Measurements from ENCODE around the gene TMEM134.
"Not testable (repeated sequence)": the region's sequence is repeated elsewhere in the genome, so short reads cannot be mapped to it uniquely, and the experiment has no call there.

TMEM134 gene, protein sequence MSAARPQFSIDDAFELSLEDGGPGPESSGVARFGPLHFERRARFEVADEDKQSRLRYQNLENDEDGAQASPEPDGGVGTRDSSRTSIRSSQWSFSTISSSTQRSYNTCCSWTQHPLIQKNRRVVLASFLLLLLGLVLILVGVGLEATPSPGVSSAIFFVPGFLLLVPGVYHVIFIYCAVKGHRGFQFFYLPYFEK

DNA sequence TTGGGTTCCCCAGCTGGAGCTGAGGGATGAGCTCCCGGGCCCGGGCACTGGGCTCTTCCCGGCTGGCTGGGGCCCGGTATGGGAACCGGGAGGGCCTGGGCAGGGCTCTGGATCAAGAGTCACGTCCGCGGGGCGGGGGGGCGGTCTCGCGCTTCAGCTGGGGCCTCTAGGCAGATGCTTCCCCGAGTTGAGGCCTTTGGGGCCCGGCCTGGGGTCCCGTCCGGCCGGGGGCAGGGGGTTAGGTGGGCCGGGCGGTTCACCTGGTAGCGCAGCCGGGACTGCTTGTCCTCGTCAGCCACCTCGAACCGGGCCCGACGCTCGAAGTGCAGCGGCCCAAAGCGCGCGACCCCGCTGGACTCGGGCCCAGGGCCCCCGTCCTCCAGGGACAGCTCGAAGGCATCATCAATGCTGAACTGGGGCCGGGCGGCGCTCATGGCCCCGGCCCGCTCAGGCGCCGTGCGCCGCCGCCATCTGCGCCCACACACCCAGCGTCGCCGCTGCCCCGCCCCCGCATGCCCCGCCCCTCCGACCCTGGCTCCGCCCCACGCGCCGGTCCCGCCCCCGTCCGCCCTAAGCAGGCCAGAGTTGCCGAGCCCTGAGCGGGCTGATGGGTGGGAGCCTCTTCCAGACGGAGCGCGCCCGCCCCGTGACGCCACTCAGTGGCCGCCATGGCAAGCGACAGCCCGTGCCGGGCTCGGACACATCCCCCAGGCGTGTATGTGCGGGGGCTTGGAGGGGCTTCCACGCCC is at the start of gene TMEM134:
TSS of gene TMEM134 (minus strand) at position 493 of the 749 bp plus-strand sequence. CDS start at position 434, 59 bp downstream.
- peak; percentile 90 for DNase-seq (ENCODE audit: low read depth)

GRCh38 chr11:67517784-67518552 is 48.9 kb upstream of the TMEM134 start:
- no peak for DNase-seq (ENCODE audit: low read depth)

GRCh38 chr11:67516806-67517205 is 47.8 kb upstream of the TMEM134 start:
- no peak for DNase-seq (ENCODE audit: low read depth)

DNA sequence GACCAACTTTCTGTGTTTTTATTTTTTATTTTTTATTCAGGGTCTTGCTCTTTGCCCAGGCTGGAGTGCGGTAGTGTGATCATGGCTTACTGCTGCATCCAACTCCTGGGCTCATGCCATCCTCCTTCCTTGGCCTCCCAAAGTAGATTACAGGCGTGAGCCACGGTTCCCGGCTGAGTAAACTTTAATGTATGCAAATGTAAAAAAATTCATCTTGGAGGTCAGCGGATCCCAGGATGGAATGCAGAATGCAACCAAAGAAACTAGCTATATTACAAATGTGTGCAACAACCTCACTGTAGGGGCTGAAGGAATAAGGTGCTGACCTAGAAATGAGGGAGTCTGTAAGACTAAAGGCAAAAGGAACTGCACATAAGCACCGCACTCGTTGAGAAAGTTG is 45.1 kb upstream of the TMEM134 start:
- no peak for DNase-seq (ENCODE audit: low read depth)

DNA sequence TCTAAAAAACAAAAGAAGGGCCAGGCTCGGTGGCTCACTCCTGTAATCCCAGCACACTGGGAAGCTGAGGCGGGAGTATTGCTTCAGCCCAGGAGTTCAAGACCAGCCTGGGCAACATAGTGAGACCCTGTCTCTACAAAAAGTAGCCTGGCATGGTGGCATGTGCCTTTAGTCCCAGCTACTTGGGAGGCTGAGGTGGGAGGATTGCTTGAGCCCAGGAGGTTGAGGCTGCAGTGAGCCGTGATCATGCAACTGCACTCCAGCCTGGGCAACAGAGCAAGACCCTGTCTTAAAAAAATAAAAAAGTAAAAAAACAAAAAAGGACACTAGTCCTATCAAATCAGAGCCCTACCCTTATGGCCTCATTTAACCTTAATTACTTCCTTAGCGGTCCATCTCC is 42.5 kb upstream of the TMEM134 start:
- not testable (repeated sequence) for DNase-seq (ENCODE audit: low read depth)

DNA sequence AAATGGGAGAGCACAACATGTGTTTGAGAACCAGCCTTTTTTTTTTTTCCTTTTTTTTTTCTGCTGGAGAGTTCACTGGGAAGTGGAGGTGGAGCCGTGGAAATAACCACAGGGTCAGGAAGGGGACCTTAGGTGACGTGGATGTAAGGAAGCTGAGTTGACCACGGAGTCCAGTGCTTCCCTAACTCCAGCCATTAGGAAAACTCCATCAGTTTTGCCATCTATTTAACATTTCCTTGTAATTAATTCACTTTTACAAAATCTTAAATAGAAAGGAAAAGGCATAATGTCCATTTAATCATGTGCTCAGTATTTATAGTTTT is 40.9 kb upstream of the TMEM134 start:
- DNase-seq (ENCODE audit: low read depth), result no peak

DNA sequence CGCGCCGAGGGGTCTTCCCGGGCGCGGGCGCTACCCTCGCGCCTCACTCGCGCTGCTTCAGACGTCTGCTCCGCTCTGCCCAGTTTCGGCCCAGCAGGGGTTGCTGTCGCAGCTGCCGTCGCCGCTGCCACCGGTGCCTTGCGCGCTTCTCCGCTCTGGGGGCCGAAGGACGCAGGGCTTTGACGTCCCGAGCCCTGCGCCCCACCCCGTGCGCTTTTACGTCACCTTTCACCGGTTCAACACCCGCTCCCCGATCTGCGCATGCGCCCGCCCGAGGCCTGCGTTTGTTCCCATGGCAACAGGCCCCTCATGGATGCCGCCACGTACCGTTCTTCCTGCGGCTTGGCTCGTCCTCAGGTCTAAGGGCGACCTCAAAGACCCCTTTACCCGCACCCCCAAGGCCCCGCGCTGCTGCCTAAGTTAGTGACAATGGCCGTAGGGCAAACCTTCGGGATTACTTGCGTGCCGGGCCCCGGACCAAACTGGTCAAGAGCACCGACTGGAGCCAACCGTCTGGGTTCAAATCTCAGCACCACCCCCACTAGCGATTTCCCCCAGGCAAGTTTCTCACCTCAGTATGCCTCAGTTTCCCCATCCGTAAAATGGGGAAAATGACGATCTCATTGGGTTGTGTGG is 39.6 kb upstream of the TMEM134 start:
- peak; percentile 99 for DNase-seq (ENCODE audit: low read depth)

DNA sequence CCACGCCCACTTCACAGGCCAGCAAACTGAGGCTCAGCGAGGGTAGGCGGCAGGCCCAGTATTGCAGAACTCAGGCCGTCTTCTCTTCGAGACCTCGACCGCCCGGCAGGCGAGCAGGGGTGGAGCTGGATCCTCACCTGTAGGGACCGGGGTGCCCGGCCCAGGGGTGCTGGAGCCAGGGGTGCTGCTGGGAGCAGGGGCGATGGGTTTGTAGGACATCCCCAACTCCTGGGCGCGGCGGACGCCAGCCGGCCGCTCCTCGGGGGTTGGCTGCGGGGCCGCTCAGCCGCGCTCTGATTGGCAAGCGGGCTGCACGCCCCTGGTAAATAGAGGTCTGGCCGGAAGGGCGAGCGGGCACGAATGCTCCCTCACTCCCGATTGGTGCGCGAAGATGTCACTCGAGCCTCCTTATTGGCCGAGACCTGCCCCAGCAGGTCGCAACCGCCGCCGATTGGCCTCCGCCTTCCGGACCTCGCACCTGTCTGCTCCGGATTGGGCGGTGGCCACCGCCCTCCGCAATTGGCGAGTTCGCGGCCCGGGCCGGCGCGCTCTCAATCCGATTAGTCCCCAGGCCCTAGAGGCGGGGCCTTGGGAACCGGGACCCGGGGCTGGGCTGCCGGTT is 38.9 kb upstream of the TMEM134 start, which contains the start of gene CDK2AP2:
TSS of gene CDK2AP2 (minus strand) at position 299 of the 622 bp plus-strand sequence. CDS start at position 219, 80 bp downstream.
- DNase-seq (ENCODE audit: low read depth), result peak; percentile 97

- no peak for DNase-seq (ENCODE audit: low read depth)
These were observed 38.3 kb upstream of the TMEM134 start for GRCh38 chr11:67507242-67507863.

DNA sequence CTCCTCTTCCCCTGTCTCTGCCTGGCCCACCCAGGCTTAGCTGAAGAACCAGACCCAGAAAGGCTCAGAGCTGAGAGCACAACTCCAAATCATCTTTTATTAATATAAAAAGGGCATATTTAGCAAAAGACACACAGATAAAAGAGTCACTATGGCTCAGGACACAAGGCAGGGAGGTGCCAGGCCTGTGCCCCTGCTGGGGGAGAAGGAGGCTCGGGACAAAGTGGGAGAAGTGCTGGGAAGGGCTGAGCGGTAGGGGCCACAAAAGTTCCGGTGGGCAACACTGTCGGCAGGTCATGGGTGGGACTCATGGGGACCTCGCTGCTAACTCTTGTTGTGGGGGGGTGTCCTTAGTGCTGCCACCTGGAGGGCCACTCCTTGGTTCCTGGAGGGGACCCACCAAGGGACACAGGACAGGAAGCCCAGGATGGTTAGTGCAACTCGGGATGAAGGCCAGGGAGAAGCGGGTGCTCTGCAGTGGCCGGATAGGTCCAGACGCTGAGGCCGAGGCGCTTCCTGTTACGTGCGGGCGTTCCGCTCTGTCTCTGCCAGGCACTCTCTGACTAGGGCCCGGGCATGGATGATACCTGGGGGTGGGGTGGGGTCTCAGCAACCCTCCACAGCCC is 37.5 kb upstream of the TMEM134 start:
- DNase-seq (ENCODE audit: low read depth), result no peak

- DNase-seq (ENCODE audit: low read depth), result peak; percentile 84
These were observed 36.8 kb upstream of the TMEM134 start for GRCh38 chr11:67505605-67506396.

DNA sequence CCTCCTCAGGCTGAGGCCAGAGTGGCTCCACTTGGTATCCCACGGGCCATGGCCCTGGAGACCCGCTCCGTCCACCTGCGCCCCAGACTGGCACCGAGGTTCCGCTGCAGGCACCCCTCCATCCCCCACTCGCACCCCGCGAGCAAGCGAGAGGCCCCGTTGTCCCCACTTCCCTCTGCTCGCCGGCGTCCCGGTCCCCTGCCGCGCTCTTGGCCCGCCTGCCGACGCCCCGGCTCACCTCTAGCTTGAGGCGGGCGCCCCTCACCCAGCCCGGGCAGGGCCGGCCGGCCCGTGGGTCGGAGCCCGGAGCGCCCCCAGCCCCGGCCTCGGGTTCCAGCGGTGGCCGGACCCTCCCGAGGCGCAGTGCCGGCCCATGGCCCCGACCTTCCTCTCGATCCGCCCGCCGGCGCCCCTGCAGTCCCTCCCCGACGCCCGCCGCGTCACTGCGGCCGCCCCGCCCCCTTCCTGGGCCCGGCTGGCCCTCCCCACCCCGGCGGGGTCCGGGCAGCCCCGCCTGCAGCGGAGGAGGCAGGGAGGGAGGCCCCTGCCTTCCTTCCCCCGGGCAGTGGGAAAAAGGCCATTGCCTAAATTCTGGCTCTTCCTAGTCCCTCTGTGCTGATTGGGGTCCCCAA is 36.0 kb upstream of the TMEM134 start, which contains the start of gene PITPNM1:
TSS of gene PITPNM1 (minus strand) at position 414 of the 632 bp plus-strand sequence. CDS start 1,183 bp downstream, outside the sequence.
- DNase-seq (ENCODE audit: low read depth), result peak; percentile 62

DNA sequence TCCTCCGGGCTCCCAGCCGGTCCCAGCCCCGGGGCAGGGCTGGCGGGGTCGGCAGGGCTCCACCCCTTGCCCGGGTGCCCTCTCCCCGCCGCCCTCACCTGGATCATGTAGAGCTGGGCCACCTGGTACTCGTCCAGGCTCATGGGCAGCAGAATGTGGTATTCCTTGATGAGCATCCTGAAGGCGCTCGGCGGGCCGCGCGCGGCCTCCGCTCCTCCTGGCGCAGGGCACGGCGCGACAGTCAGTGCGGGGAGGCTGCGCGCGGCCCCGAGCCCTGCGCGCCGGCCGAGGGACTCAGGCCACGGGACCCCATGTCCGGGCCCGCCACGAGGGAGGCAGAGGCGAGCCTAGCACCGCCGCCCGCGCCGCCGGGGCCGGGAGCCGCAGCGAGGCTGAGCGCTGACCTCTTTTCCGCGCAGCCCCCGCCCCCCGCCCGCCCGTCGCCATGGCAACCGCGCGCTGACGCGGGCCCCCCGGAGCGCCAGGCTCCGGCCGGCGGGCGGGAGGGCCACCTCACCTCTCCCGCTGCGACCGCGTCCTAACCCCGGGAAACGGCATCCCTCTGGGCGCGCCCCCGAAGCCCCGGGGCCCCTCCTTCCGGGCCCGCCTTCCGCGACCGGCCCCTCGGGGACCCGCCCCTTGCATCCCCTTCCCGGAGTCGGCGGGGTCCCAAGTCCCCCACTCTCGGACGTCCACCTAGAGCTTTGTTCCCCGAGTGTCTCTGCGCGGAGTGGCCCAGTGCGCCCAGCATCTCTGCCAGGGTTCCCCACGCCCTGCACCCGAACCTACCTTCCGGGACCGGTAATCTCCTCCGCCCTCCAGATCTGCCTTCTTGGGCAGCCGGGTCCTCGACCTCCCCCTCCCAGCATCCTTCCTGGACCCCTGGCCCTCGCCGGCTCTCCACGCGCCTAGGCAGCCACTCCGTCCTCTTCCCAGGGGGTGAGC is 35.2 kb upstream of the TMEM134 start:
- no peak for DNase-seq (ENCODE audit: low read depth)

GRCh38 chr11:67503119-67504004 is 34.3 kb upstream of the TMEM134 start:
- no peak for DNase-seq (ENCODE audit: low read depth)

DNA sequence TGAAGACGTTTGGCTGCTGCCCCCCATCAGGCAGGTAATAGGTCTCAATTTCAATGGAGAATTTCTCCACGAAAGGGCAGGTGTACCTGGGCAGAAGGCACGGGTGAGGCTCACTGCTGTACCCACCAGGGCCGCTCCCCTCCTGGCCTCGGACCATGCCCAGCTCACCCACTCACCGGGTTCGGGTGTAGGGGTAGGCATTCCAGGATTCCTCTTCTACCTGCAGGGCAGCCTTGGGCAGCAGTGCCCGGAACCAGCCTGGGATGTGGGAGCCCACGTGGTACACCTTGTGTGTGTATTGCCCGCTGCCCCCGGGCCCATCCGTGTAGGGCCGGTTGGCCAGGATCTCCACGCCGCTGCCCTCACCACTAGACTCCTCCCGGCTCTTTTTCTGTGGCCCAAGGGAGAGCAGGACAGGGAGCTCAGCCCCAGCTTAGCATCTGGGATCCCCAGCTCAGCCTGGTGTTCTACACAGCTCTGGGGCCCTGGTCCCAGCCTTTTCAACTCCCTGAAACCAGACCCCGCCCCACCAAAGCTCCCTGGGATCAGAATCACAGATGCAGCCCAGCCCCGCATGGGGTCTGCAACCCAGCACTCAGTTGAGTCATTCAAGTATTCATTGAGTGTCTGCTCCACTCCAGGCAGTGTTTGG is 33.4 kb upstream of the TMEM134 start:
- no peak for DNase-seq (ENCODE audit: low read depth)

- DNase-seq (ENCODE audit: low read depth), result no peak
These were observed 32.8 kb upstream of the TMEM134 start for GRCh38 chr11:67501854-67502253.

Data from activated gamma-delta T cell treated with anti-CD3 and anti-CD28 coated beads, Interleukin-2, amount 50 U/mL, for 16 hours (primary cell).